A673 (cell line): Measurements from ENCODE around the gene ASTL. TPM values are rescaled to one million over a fixed set of nuclear protein-coding genes. Genes with fewer than 3 reads are reported as not detected.

Source experiments
- BruUV-seq: library from RNA; stranded (reverse); fragments of 400-500 nt; replicated peaks from 2 replicates; lab custom pipeline; 2021; lab: Mats Ljungman, UMichigan
- CTCF ChIA-PET: fragments of 300-600 bp; sonication (Branson Sonifier 250); formaldehyde crosslinking; loops from one replicate; lab custom pipeline; 2022; ENCODE audit warnings: antibody characterized with exemption; lab: Charles Lee
- POLR2A ChIA-PET: fragments of 300-600 bp; sonication (Branson Sonifier 250); formaldehyde crosslinking; loops from one replicate; lab custom pipeline; 2022; ENCODE audit warnings: antibody characterized with exemption; ENCODE audit not compliant: low non-redundant PET; lab: Charles Lee
- DNase-seq: peaks from one replicate; pipeline ENCODE4 v3.0.0-alpha.2; 2015; ENCODE audit warnings: low spot score
- H3K27ac ChIP-seq: fragments of 200-600 bp; sonication (generic); 2 replicates; pipeline ENCODE4 v1.5.1; 2016; ENCODE audit warnings: mixed run types, low read depth, mild to moderate bottlenecking, mixed read lengths, antibody characterized with exemption, low read length; ENCODE audit not compliant: poor library complexity, severe bottlenecking
- H3K27me3 ChIP-seq: fragments of 200-600 bp; sonication (generic); replicated peaks from 2 replicates; pipeline ENCODE4 v1.6.1; 2017; ENCODE audit warnings: mixed run types, low read depth, mild to moderate bottlenecking, mixed read lengths, antibody characterized with exemption, low read length; ENCODE audit not compliant: insufficient read depth, poor library complexity
- H3K36me3 ChIP-seq: fragments of 200-600 bp; sonication (generic); 2 replicates; pipeline ENCODE4 v1.6.1; 2016; ENCODE audit warnings: mixed run types, mild to moderate bottlenecking, mixed read lengths, antibody characterized with exemption, low read length; ENCODE audit not compliant: insufficient read depth, poor library complexity, severe bottlenecking
- H3K4me1 ChIP-seq: fragments of 200-600 bp; sonication (generic); 2 replicates; pipeline ENCODE4 v1.6.1; 2017; ENCODE audit warnings: mixed run types, mild to moderate bottlenecking, mixed read lengths, antibody characterized with exemption, low read length; ENCODE audit not compliant: insufficient read depth, poor library complexity, severe bottlenecking
- H3K4me3 ChIP-seq: fragments of 200-600 bp; sonication (generic); 2 replicates; pipeline ENCODE4 v1.5.1; 2016; ENCODE audit warnings: low read depth, mixed run types, mild to moderate bottlenecking, mixed read lengths, low read length; ENCODE audit not compliant: poor library complexity, severe bottlenecking
- H3K9me3 ChIP-seq: fragments of 200-600 bp; sonication (generic); 2 replicates; pipeline ENCODE4 v1.6.1; 2016; ENCODE audit warnings: mixed run types, low read depth, mild to moderate bottlenecking, mixed read lengths, antibody characterized with exemption, low read length; ENCODE audit not compliant: poor library complexity, severe bottlenecking
- EZH2 ChIP-seq: fragments of 200-600 bp; sonication (generic); IDR thresholded peaks from 2 replicates; pipeline ENCODE4 v1.6.1; 2017; ENCODE audit warnings: borderline replicate concordance, low read depth, mild to moderate bottlenecking, mixed read lengths, antibody characterized with exemption, low read length; ENCODE audit not compliant: poor library complexity, severe bottlenecking
- intact Hi-C: fragments of 100-400 bp; cut with micrococcal nuclease; formaldehyde crosslinking; loops from one replicate; pipeline ENCODE4 v1.10.0; 2022; ENCODE audit not compliant: unreplicated experiment
- total RNA-seq: library from RNA; stranded (reverse); gene quantifications from 2 replicates; pipeline ENCODE4 v1.2.3, GENCODE V29; 2021
- TF ChIP-seq, protein P1 (sequence below): fragments of 300-800, 200-600 bp; sonication (generic); conservative IDR thresholded peaks from 2 replicates; pipeline ENCODE4 v1.5.1; 2017; ENCODE audit warnings: low read depth, mild to moderate bottlenecking, antibody characterized with exemption, low read length, moderate library complexity, mixed read lengths

ASTL gene
- total RNA-seq, 1 experiment from 2014 or later, result not detected

DNA sequence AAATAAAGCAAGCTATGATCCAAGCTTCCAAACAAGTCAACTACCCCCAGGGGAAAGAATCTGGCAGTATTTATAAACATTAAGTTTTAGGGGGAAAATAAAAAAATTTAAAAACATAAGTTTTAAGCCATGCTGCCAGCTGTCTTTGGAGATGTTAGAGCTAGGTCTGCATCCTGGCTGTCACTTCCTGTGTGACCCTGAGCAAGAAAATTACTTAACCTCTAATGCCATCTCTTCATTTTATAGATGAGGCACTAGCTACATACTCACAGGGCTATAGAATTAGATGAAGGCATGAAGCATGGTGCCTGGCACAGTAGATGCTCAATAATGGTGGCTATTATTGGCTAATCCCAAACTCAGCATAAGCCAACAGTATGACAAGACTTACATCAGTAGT, 42.2 kb upstream of the ASTL start:
- ChIA-PET POLR2A (no interaction called here), CTCF (no interaction called here)
- no peaks in the 10 kb centered on the region for H3K27me3 ChIP-seq
- H3K27ac ChIP-seq, result no peak overlapping the region
- H3K4me1 ChIP-seq, result no peaks in the 10 kb centered on the region
- H3K36me3 ChIP-seq, result peaks cover 13% of the 10 kb centered on the region
- TF ChIP-seq, protein P1, sequence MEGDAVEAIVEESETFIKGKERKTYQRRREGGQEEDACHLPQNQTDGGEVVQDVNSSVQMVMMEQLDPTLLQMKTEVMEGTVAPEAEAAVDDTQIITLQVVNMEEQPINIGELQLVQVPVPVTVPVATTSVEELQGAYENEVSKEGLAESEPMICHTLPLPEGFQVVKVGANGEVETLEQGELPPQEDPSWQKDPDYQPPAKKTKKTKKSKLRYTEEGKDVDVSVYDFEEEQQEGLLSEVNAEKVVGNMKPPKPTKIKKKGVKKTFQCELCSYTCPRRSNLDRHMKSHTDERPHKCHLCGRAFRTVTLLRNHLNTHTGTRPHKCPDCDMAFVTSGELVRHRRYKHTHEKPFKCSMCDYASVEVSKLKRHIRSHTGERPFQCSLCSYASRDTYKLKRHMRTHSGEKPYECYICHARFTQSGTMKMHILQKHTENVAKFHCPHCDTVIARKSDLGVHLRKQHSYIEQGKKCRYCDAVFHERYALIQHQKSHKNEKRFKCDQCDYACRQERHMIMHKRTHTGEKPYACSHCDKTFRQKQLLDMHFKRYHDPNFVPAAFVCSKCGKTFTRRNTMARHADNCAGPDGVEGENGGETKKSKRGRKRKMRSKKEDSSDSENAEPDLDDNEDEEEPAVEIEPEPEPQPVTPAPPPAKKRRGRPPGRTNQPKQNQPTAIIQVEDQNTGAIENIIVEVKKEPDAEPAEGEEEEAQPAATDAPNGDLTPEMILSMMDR, result no peak
- TF ChIP-seq EZH2, result no peak
- intact Hi-C loops, result no loop called here
- no peak for DNase-seq
- H3K9me3 ChIP-seq, result no peaks in the 10 kb centered on the region
- H3K4me3 ChIP-seq, result no peak overlapping the region
- BruUV-seq, result no TSS peak

DNA sequence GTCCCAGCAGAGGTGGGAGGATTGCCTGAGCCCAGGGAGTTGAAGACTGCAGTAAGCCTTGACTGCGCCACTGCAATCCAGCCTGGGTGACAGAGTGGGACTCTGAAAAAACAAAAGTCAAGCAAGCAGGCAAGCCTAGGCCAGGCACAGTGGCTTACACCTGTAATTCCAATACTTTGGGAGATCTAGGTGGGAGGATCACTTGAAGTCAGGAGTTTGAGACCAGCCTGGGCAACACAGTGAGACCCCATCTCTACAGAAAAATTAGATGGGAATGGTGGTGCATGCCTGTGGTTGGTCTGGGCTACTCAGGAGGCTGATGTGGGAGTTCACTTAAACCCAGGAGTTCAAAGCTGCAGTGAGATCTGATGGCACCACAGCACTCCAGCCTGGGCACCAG, 41.7 kb upstream of the ASTL start:
- no TSS peak for BruUV-seq
- intact Hi-C loops, result no loop called here
- no peaks in the 10 kb centered on the region for H3K4me1 ChIP-seq
- TF ChIP-seq, protein P1, result no peak
- no peak for TF ChIP-seq EZH2
- H3K27ac ChIP-seq, result no peak overlapping the region
- peaks cover 8% of the 10 kb centered on the region for H3K36me3 ChIP-seq
- ChIA-PET CTCF (no interaction called here), POLR2A (no interaction called here)
- no peak for DNase-seq
- H3K27me3 ChIP-seq, result no peaks in the 10 kb centered on the region
- no peak overlapping the region for H3K4me3 ChIP-seq
- H3K9me3 ChIP-seq, result no peaks in the 10 kb centered on the region

DNA sequence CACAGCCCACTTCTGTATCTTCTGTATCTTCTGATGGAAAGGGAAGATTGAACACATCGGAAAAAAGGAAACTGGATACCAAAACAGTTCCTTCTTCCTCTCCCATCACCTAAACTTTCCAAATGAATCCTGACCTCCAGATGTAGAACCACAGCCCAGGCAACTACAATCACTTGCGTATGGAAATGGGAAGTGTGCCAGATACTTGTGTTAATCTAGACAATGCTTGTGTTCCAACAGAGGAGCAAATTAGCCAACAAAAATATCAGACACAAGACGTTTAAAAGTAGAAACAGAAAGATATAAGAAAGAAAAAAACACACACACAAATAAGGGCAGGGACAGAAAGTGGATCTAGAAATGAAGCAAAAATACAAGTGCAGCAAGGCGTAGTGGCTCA, 38.4 kb upstream of the ASTL start:
- Histone ChIP-seq H3K36me3 (no peaks in the 10 kb centered on the region), H3K9me3 (no peaks in the 10 kb centered on the region), H3K27ac (no peak overlapping the region), H3K27me3 (no peaks in the 10 kb centered on the region), H3K4me1 (no peaks in the 10 kb centered on the region), H3K4me3 (no peak overlapping the region)
- no TSS peak for BruUV-seq
- ChIA-PET POLR2A (no interaction called here), CTCF (no interaction called here)
- intact Hi-C loops, result loop anchor here (10.0 kb wide), 1 partner anchor 62 kb away; the partner anchor contains the start of gene ADRA2B
- no peak for TF ChIP-seq EZH2
- TF ChIP-seq, protein P1, result no peak
- no peak for DNase-seq
